Keratinocyte (primary cell): ENCODE data around the gene ZNF708. TPM values are rescaled to one million over a fixed set of nuclear protein-coding genes. Genes with fewer than 3 reads are reported as not detected.

Source experiments
- DNase-seq: peaks from one replicate; pipeline ENCODE4 v3.0.0-alpha.2; 2011; ENCODE audit warnings: low read depth, missing footprints, low spot score
- FAIRE-seq: peaks from 2 replicates; lab custom pipeline; 2011; peaks lifted over from hg19 to GRCh38; lab: Jason Lieb, UNC
- H2AFZ ChIP-seq: 2 replicates; pipeline ENCODE4 v1.6.0; 2012; ENCODE audit warnings: low read length, control low read depth, inconsistent platforms; ENCODE audit not compliant: control insufficient read depth
- H3K27ac ChIP-seq: 2 replicates; pipeline ENCODE4 v1.5.1; 2011; ENCODE audit warnings: low read length; ENCODE audit not compliant: control insufficient read depth, insufficient read depth
- H3K27me3 ChIP-seq: 3 replicates; pipeline ENCODE4 v1.6.0; 2011; ENCODE audit warnings: low read length; ENCODE audit not compliant: control insufficient read depth, insufficient read depth; ENCODE audit errors: extremely low read depth
- H3K36me3 ChIP-seq, 2 experiments: 2 replicates in 1 of 2; 3 replicates in 1 of 2; pipeline ENCODE4 v1.5.1; 2011; ENCODE audit warnings: low read length in 2 of 2, mild to moderate bottlenecking in 1 of 2; ENCODE audit not compliant: control insufficient read depth in 2 of 2, insufficient read depth in 2 of 2; ENCODE audit errors: extremely low read depth in 1 of 2
- H3K4me1 ChIP-seq: 3 replicates; pipeline ENCODE4 v1.5.1; 2011; ENCODE audit warnings: low read length; ENCODE audit not compliant: control insufficient read depth, insufficient read depth; ENCODE audit errors: extremely low read depth
- H3K4me2 ChIP-seq: 3 replicates; pipeline ENCODE4 v1.6.0; 2011; ENCODE audit warnings: low read depth, low read length; ENCODE audit not compliant: control insufficient read depth, insufficient read depth; ENCODE audit errors: extremely low read depth
- H3K4me3 ChIP-seq, 3 experiments: fragments of 200-600 bp in 1 of 3; sonication (generic) in 1 of 3; 2 replicates in 2 of 3; 3 replicates in 1 of 3; pipeline ENCODE4 v1.5.1; 2011 to 2016; ENCODE audit warnings: low read length in 3 of 3, mild to moderate bottlenecking in 3 of 3, control low read depth in 2 of 3, inconsistent platforms in 1 of 3, low read depth in 1 of 3, mixed read lengths in 1 of 3, mixed run types in 1 of 3, moderate library complexity in 1 of 3; ENCODE audit not compliant: control insufficient read depth in 2 of 3, insufficient read depth in 2 of 3; ENCODE audit errors: extremely low read depth in 1 of 3
- H3K79me2 ChIP-seq: 2 replicates; pipeline ENCODE4 v1.6.0; 2012; ENCODE audit warnings: low read length; ENCODE audit not compliant: control insufficient read depth, insufficient read depth
- H3K9ac ChIP-seq: 3 replicates; pipeline ENCODE4 v1.6.0; 2011; ENCODE audit warnings: low read length; ENCODE audit not compliant: control insufficient read depth, insufficient read depth; ENCODE audit errors: extremely low read depth
- H3K9me1 ChIP-seq: 3 replicates; pipeline ENCODE4 v1.6.0; 2011; ENCODE audit warnings: low read length; ENCODE audit not compliant: control insufficient read depth, insufficient read depth; ENCODE audit errors: extremely low read depth
- H3K9me3 ChIP-seq: 2 replicates; pipeline ENCODE4 v1.5.1; 2012; ENCODE audit warnings: low read depth, low read length; ENCODE audit not compliant: control insufficient read depth
- H4K20me1 ChIP-seq: 3 replicates; pipeline ENCODE4 v1.6.0; 2011; ENCODE audit warnings: low read length; ENCODE audit not compliant: control insufficient read depth, insufficient read depth; ENCODE audit errors: extremely low read depth
- CTCF ChIP-seq, 3 experiments: IDR thresholded peaks in 1 of 3; conservative IDR thresholded peaks in 1 of 3; optimal IDR thresholded peaks in 1 of 3; 2 replicates in 2 of 3; 3 replicates in 1 of 3; pipeline versions ENCODE3 to v1.5.1; 2011; ENCODE audit warnings: low read length in 3 of 3, mild to moderate bottlenecking in 3 of 3, moderate library complexity in 2 of 3, control low read depth in 1 of 3, inconsistent platforms in 1 of 3; ENCODE audit not compliant: insufficient read depth in 2 of 3; ENCODE audit errors: extremely low read depth in 1 of 3
- EZH2 ChIP-seq: IDR thresholded peaks from one replicate; pipeline ENCODE4 v1.6.1; 2012; ENCODE audit warnings: inconsistent platforms, mild to moderate bottlenecking, low read length, moderate library complexity
- dilution Hi-C: fragments of 300-500 bp; cut with MboI; formaldehyde crosslinking; loops from one replicate; pipeline ENCODE4 v1.7.0; 2020; ENCODE audit warnings: low sequenced_read_pairs; ENCODE audit not compliant: extremely low pct_ligation_motif_present
- polyA plus RNA-seq, 5 experiments: library from polyadenylated mRNA; depleted of rRNA in 3 of 5; stranded (reverse) in 3 of 5; stranded (forward) in 1 of 5; unstranded in 1 of 5; fragments of >200 nt; gene quantifications; 1 replicate in 1 of 5; 2 replicates in 3 of 5; 3 replicates in 1 of 5; pipeline versions ENCODE4 v1.2.1 to v1.2.3, GENCODE V29; 2011 to 2012; ENCODE audit warnings: missing spikeins in 2 of 5, low read depth in 1 of 5, low replicate concordance in 1 of 5

Gene ZNF708
- polyA plus RNA-seq, 1 donor (not counting 4 experiments of a cell fraction or from before 2014, with no cell fraction given): 5.7 TPM

GRCh38 chr19:21321134-21321533 lies 8.1 kb downstream of the ZNF708 start:
- dilution Hi-C loops: no loop called here
- Histone ChIP-seq H3K9ac (no peak overlapping the region), H2AFZ (no peak overlapping the region), H3K9me3 (peaks cover 3% of the 10 kb centered on the region), H4K20me1 (no peaks in the 10 kb centered on the region), H3K4me2 (no peak overlapping the region), H3K79me2 (peaks cover 63% of the 10 kb centered on the region), H3K4me3 (no peak overlapping the region), H3K4me1 (no peaks in the 10 kb centered on the region), H3K36me3 (peaks cover 0 to 5% of the 10 kb centered on the region in 2 experiments), H3K27ac (no peak overlapping the region), H3K9me1 (no peaks in the 10 kb centered on the region), H3K27me3 (no peaks in the 10 kb centered on the region)
- no peak for FAIRE-seq
- TF ChIP-seq EZH2: no peak
- no peak for TF ChIP-seq CTCF (optimal IDR thresholded peaks at IDR 0.05 in 1 of 3, IDR thresholded peaks at IDR 0.05 in 1 of 3, conservative IDR thresholded peaks at IDR 0.05 in 1 of 3; ENCODE audit: extremely low read depth in 1 of 3, insufficient read depth in 2 of 3, low read length in 3 of 3)
- DNase-seq: no peak

- H3K27me3 ChIP-seq: no peaks in the 10 kb centered on the region
- no peaks in the 10 kb centered on the region for H3K9me3 ChIP-seq
- H3K79me2 ChIP-seq: peaks cover 45% of the 10 kb centered on the region
- FAIRE-seq (no peak), DNase-seq (no peak)
- no peak overlapping the region for H3K4me3 ChIP-seq
- no peaks in the 10 kb centered on the region for H3K9me1 ChIP-seq
- dilution Hi-C loops: no loop called here
- peaks cover 0 to 5% of the 10 kb centered on the region in 2 experiments for H3K36me3 ChIP-seq
- no peak overlapping the region for H3K27ac ChIP-seq
- H4K20me1 ChIP-seq: no peaks in the 10 kb centered on the region
- TF ChIP-seq EZH2: no peak
- TF ChIP-seq CTCF (optimal IDR thresholded peaks at IDR 0.05 in 1 of 3, IDR thresholded peaks at IDR 0.05 in 1 of 3, conservative IDR thresholded peaks at IDR 0.05 in 1 of 3; ENCODE audit: extremely low read depth in 1 of 3, insufficient read depth in 2 of 3, low read length in 3 of 3): no peak
- no peaks in the 10 kb centered on the region for H3K4me1 ChIP-seq
- no peak overlapping the region for H3K9ac ChIP-seq
- no peak overlapping the region for H2AFZ ChIP-seq
- no peak overlapping the region for H3K4me2 ChIP-seq
Measured at GRCh38 chr19:21317821-21318220, 11.4 kb downstream of the ZNF708 start.
